GM18511 (cell line): ENCODE data around the gene NRL.
A peak's percentile ranks its signal among the peaks of the same experiment; 100 is the strongest.

Source experiments
- ATAC-seq: cut with Tn5 transposase; IDR thresholded peaks from one replicate; pipeline ENCODE4 v1.9.1; 2021; ENCODE audit warnings: mild to moderate bottlenecking, moderate library complexity; ENCODE audit not compliant: unreplicated experiment

The NRL gene

DNA sequence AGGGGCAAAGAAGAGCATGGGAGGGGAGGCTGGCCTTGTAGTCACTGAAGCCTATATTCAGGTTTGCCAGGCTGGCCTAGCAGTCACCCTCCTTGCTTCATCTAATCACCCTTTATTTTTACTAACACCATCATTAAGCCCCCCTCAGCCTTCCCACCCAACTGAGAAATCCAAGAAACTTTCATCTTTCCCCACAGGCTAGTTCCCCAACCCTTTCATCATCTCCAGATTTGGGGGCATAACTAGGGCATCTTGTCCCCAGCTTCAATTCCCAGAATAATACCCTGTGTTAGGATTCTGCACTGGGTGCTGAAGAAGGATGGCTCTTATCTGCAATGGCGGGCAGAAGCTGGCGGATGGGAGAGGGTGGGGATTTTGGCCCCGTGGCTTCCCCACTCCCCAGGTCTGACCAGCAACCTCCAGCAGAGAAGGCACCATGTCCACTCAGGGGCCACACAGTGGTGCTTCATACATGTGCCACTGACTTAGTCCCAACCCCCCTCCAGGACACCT, 13.7 kb downstream of the NRL start:
- no peak for ATAC-seq

DNA sequence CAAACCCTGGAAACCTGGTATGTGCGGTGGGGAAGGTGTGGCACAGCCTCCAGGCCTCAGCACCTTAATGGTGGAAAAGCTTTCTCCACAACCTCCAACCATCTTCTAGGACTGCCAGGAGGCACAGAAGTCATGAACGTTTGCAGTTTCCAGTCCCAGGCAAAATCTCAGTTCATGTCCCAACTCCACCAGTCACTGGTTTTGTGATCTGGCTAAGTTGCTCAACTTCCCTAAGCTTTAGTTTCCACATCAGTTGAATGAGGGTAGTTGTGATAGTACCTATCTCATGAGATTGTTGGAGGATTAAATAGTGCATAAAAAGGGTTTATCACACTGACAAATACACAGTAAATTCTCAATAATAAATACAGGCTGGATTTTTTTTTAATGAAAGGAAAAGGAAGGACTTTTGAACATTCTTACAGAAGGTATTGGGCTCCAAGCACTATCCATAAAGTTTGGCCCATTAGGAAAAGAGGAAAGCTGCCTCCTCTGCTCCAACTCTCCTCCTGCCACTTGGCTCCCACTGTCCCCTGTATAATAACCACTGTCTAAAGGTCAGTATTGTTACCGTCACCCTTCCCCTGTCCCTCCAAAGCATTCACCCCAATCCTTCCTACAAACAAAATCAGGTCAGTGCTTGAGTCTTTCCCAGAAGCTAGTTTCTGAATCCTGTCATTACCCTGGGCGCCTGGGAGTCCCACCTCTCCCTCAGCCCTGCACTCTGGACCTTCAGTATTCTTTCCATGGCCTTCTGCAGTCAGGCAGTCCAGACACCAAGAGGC, 14.4 kb downstream of the NRL start:
- ATAC-seq, result no peak

DNA sequence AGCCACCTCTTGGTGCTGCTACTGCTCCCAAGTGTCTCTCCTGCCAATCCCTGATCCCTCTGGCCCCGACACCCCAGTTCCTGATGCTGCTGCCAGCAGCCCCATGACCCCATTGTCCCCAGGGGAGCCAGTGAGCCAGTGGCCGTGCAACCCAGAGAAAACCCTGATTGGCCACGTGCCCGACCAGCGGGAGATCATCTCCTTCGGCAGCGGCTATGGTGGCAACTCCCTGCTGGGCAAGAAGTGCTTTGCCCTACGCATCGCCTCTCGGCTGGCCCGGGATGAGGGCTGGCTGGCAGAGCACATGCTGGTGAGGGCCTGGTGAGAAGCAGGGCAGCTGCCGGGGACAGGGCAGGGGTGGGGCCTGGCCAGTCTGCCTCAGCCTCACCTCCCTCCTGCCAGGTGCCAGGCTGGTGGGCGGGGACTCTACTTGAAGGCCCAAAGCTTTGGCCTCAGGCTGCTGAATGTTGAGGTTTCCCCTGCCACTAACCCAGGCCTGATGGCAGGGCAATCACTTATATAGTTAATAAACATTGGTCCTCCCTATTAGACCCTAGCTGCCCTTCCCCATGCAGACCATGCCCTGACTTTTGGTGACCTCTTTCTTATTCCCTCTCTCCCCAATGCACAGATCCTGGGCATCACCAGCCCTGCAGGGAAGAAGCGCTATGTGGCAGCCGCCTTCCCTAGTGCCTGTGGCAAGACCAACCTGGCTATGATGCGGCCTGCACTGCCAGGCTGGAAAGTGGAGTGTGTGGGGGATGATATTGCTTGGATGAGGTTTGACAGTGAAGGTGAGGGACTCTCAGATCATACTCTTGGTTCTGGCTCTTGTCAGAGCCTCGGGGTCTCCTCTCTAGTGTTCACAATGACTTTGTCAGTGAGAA, 15.6 kb downstream of the NRL start:
- ATAC-seq, result no peak

DNA sequence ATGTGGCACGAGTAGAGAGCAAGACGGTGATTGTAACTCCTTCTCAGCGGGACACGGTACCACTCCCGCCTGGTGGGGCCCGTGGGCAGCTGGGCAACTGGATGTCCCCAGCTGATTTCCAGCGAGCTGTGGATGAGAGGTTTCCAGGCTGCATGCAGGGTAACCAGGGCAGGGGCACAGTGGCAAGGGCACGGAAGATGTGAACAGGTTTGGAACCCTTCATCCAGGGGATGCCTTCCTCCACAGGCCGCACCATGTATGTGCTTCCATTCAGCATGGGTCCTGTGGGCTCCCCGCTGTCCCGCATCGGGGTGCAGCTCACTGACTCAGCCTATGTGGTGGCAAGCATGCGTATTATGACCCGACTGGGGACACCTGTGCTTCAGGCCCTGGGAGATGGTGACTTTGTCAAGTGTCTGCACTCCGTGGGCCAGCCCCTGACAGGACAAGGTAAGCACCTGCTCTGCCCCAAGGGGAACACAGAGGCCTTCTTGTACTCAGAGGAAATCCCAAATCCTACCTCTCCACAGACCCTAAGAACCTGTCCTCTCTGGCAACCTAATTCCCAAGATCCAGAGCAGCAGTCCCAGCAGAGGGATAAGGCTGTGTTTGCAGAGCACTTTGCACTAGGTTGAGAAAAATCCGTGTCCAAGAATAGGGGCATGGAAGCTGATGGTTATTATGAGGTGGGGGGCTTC, 16.4 kb downstream of the NRL start:
- ATAC-seq, result no peak

DNA sequence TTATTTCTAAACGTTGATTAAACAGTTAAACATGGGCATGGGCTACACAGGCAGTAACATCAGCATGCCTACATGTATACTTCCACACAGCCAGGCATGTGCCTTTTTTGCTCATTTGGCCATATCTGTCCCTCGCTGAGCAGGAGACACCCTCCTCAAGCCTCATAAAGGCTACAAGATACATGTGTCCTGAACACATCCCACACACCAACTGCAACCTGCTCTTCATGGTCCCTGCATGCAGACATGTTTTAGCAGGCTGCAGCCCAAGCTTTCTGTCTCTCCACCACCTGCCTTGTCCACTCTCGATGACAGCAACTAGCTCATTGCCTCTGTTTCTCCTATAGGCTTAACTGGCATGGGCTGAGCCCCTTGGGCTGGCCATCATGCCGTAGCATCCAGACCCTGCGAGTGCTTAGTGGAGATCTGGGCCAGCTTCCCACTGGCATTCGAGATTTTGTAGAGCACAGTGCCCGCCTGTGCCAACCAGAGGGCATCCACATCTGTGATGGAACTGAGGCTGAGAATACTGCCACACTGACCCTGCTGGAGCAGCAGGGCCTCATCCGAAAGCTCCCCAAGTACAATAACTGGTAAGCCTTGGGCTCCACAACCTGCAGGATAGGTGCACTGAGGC, 18.1 kb downstream of the NRL start:
- no peak for ATAC-seq

DNA sequence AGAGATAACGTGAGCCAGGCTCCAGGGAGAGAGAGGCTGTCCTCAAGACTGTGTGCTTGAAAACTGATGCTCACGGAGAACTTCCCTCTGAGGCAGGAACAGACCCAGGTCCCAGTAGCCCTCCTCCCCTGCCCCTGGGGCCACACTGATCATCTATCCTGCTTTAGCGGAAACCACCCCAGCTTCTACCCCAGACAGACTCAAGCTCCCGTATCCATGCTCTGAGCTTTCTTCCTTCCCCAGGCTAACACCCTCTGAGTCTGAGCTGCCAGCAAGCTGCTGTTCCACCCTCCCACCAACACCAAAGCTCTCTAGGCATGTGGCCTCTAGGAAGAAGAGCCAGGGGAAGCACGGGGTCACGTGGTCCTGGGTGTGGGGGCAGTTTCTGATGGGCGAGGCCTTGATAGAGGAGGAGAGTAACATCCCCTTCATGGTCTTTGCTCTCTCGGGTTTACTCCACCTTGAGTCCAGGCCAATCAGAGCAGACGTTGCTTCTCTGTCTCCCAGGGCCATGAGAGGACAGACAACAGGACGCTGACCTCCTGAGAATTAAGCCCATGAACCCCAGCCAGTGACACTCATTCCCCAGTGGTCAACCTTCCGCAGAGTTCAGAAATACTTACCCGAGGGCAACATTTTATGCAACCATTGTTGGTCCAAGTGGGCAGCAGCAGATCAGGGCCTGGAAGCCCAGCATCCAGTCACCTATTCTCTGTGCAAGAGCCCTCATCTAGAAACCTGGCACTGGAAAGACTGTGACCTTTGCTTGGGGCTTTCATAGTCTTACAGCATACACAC, 19.3 kb downstream of the NRL start:
- ATAC-seq, result peak; percentile 75

DNA sequence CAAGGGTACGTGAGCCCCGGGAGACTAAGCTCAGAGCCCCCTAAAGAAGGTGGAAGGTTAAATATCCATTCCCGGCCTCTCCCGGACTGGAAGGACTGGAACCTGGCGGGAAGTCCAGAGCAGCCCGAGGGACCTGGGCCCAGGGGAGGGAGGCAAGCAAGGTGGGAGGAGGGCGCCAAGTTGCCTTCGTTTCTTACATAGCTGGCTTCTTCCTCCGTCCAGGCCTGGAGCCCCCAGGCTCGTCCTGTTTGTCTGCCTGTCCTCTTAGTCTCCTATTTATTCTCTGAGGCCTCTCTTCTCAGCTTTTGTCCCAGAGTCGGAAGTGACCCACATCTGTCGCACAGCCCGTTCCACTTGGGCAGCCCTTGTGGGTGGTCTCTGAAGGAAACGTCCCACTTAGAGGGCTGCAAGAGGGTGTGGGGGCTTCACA, 19.9 kb downstream of the NRL start:
- ATAC-seq, result peak; percentile 0

DNA sequence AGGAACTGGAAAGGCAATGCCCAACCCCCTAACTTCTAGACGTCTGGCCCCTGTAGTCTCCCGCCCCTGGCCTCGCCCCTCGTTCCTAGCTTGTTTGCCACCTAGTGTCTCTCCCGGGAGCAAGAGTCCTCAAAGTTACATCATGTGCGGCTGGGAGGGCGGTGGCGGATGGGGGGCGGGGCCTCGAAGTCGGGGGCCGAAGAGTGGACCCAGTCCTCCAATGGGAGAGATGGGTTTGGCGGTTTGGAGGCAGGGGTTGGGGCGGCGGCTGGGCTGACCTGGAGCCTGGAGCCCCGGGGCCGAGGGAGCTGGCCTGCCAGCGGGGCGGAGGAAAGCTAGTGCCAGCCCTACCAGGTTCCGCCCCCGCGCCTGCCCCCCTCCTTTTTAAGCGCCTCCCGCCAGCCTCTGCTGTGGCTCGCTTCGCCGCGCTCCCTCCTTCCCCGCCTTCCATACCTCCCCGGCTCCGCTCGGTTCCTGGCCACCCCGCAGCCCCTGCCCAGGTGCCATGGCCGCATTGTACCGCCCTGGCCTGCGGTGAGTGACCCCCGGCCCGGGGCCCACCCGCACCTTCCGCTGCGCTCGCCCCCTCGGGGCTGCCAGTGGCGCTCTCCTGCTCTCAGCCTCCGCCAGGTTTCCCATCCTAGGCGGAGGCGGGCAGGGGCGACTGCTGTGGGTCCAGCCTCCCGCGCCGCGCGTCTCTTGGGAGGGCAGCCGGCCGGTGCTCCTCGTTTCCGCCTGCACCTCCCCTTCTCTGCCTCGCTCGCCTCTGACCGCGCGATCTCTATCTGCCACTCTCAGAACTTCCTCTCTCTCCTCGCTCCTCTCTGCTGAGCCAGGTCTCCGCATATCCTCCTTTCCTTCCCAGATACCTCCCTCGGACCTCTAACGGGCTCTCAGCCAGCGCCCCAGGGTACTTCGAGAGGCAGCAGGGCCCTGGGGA, 20.6 kb downstream of the NRL start, which contains the start of gene PCK2:
Gene PCK2, plus strand, starts transcription at position 411 of the 940 bp plus-strand sequence. Its CDS starts 95 bp downstream, at position 506.
- ATAC-seq, result peak; percentile 54

DNA sequence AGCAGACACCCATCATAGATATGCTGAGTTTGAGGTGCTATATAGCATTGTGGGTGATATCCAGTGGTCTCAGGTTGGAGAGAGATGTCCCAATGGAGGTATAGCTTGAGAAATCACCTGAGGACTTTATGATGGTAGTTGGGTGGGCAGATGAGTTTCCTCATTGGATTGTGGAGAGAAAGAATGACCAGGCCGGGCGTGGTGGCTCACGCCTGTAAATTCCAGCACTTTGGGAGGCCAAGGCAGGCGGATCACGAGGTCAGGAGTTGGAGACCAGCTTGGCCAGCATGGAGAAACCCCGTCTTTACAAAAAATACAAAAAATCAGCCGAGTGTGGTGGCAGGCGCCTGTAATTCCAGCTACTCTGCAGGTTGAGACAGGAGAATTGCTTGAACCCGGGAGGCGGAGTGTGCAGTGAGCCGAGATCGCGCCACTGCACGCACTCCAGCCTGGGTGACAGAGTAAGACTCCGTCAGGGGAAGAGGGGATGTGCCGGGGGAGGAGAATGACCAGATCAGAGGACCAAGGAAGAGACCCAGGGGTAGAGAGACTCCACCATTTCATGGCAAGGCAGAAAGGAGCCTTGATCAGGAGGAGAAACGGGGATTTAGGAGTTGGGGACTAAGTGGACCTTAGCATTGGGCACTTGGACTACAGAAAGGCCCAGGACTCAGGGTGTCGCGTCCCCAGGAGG, 21.4 kb downstream of the NRL start:
- no peak for ATAC-seq

DNA sequence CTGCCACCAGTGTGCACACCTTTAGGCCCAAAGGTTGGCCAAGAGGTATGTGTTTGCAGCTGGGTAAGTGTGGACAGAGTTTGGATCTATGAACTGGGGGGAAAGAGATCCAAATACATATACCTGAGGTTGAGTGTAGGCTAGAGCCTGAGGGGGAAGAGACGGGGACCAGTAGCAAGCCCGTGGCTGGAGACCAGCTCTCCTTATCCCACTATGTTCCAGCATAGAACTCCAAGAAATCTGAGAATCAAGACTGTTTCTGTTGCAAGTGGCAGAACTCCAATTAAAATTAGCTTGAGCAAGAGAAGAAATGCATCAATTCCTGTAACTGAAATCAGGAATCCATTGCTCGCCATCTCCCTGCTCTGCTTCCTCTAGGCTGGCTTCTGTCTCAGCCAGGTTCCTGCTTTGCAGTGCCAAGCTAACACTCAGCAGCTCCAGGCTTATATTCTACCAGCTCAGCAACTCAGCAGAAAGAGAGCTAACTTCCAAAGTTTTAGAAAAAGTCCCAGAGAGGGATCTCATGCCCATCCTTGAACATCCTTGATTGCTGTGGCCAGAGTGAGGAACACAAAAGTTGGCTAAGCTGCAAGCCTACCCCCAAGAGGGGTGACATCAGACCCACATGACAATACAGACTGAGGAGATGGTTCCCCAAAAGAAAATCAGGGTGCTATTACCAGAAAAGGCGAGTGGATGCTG, 22.1 kb downstream of the NRL start:
- ATAC-seq, result no peak

DNA sequence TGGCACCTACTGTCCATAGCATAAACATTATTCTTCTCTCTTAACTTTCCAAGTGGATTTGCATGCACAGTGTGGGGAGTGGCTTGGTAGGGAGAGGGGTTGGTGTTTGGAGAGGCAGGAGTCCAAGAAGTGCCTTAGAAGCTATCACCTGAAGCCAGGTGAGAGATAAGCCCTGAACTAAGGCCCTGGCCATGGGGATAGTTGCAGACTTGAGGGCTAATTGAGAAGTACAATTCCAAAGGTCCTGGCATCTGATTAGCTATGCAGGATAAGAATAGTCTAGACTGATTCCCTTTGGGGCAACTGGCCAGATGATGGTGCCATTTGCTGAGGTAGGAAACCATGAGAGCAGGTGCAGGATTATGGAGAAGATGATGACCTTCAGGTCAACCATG, 22.6 kb downstream of the NRL start:
- ATAC-seq, result no peak

DNA sequence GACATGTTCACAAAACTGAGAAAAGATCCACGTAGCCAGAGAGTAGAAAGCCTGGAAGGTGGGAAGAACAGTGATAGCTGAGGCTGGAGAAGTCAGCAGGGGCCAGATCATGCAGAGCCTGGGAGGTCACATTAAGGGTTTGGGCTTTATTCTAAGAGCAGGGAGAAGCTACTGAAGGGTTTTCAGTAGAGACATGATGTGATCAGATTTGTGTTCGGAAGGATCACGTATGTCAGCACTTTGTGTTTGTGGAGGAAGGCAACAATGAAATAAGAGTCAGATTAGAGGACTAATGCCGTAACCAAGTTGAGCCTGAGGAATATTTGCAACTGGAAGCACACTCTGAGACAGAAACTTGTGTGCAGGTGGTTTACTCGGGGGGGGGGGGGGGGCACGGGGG, 24.9 kb downstream of the NRL start:
- no peak for ATAC-seq

DNA sequence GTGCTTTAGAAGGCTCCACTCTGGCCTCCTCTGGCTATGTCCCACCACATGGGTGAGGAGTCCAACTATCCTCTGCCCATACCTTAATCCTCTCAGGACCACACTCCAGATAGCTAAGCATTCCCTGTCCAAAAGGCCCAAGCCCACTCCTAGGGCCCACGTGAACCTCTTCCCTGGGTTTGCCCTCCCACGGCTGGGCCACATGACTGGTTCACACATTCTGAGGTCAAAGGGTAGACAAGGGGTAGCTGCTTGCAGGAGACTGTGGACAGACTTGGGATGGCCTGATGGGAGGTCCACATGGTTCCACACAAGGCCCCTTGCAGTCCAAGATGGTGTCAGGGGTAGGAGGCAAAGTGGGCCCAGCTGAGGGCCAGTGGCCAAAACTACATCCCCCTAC, 26.7 kb downstream of the NRL start:
- ATAC-seq, result no peak

DNA sequence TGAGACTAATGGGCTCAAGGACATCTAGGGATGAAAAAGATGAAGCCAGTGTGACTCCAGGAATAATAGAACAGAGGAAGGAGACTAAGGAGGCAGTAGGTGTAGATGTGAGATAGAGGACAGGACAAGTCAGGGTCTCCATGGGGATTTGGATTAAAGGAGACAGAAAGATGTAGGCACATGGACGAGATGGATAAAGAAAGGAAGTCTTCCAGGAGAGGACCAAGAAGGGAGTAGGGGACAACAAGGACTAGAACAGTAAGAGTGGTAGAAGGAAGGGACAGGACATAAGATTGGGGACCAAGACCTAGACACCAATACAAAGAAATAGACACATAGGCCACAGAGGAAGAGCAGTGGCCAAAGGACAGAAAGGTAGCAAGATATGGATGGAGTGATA, 27.7 kb downstream of the NRL start:
- ATAC-seq, result no peak

DNA sequence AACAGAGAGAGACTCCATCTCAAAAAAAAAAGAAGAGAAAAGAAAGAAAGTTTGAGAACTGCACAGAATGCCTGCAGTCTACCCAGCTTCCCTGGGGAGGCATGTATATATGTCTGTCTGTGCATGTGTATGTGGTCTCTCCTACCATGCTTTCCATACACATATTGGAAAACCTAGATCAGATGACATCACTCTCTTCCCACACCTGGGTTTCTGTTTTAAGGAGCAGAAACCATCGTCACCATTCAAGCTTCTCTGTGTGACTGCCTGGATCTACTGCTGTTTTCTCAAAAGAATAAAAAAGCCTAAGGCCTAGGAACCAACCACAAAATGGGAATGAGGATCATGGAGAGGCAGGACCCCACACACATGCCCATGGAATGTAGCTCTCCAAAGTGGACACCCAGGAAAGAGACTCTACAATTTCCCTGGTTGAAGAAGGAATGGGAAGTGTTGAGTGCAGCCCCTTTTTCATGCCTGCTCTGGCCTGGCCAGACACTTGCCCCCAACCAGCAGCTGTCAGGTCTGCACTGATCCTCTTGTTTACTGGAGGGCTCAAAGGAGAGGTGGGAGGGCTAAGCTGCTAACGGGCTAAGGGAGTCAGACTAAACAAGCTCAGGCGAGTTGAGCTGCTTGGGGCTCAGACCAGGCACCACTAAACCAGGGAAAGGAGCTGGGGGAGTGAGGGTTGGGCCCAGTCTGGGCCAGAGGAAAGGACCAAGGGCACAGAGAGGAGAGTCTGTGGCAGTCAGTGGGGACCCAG, 28.4 kb downstream of the NRL start:
- ATAC-seq, result no peak

DNA sequence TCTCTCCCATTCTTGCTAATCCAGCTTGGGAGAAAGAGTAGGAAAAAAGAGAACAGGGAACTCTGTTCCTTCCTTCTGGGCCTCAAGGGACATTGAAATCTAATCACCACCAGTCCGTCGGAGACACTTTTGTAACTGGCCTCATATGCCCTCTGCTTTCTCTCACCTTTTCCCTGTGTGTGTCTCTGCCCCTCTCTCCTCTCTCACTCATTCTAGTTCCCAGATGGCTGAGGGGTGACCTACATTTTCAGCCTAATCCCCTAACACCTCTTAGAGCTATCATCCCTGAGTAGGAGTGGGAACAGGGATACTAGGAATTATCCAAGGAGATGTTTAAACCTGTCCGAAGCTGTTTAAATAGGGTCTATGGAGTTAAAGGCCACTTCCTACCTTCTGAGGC, 29.5 kb downstream of the NRL start:
- ATAC-seq, result no peak

DNA sequence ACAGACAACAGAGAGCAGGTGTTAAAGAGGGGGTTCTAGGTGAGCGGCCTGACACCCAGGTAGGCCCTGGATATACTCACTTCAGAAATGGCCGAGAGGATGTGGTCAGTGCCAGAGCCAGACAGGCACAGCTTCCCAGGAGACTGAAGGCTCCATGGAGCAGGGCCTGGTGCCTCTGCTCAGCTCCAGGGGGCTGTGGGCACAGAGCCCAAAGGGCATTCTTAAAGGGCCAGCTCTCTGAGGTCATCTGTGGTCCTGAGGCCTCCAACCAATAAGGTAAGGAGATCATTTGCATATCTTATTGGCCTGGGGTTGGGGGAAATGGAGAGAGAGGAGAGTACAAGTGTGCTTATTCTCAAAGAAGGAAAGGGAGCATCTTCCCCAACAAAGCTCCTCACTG, 30.3 kb downstream of the NRL start:
- no peak for ATAC-seq
